ENCODE results near the gene KATNAL1.

KATNAL1 gene

DNA sequence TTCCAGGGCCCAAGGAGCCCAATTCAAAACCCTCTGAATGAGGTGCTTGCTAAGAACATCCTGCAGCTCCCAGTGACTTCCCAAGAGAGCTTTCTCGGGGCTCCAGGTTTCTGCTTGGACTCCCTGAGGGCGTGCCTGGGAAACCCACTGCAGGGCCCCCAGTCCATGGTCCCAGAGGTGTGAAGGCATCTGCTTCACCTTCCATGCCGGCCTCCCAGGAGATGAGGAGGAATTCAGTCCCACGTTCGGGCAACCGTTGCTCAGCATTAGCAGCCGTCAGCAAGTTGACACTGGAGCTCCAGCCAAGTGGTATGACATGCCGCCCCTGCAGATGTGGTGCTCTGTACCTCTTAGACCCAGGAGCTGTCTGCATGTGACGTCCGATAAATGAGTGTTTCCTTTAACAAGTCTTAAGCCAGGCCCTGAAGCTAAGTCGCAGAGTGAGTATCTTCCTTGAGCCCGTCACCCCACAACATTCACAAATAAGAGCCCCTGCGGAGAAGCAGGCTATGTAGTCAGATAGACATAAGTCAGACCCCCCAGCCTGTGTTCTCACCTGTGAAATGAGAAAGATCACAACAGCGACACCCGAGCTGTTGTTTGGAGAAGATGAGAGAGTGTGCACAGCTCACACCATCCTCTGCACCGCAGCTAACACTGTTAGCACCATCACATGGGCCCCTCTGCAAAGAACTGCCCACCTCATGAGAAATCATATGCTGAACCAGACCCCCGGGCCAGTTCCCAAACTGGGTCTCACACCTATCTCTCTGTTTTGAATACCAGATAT is 150.3 kb downstream of the KATNAL1 start:
- no peak overlapping the region for H3K4me3 ChIP-seq (ENCODE audit: insufficient read depth, low read depth, low read length)
- 92 to 93% methylated on average over 17 of the region's 17 CpGs for WGBS, 2 experiments
- no peaks in the 10 kb centered on the region for H3K36me3 ChIP-seq (ENCODE audit: control insufficient read depth, insufficient read depth, low read length)
- no peaks in the 10 kb centered on the region for H3K27me3 ChIP-seq (ENCODE audit: control insufficient read depth, insufficient read depth, low read length, poor library complexity, severe bottlenecking)
- no peaks in the 10 kb centered on the region for H3K9me3 ChIP-seq (ENCODE audit: control insufficient read depth, low read length)
- H3K27ac ChIP-seq (ENCODE audit: insufficient read depth, low read depth, low read length, poor library complexity, severe bottlenecking) = no peak overlapping the region
- H3K4me1 ChIP-seq (ENCODE audit: control insufficient read depth, insufficient read depth, low read length) = peaks cover 17% of the 10 kb centered on the region

DNA sequence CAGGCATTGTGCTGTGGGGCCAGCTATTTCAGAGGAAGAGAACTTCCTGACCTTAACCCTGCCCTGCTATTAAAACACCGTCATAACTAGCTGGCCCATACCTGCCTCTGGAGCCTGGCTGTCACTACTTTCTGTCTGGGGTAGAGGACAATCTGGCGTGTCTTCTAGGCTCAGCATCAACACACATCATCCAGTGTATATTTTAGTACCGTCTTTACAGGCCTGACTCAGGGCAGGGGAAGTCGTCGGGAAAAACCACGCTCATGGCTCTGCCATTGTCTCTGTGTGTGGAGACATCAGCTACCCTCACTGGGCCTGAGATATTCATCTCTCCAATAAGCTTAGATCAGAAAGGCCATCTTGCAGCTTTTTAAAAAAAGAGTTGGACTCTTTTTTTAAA is 151.1 kb downstream of the KATNAL1 start:
- Histone ChIP-seq H3K9me3 (ENCODE audit: control insufficient read depth, low read length) (no peaks in the 10 kb centered on the region), H3K4me1 (ENCODE audit: control insufficient read depth, insufficient read depth, low read length) (peaks cover 17% of the 10 kb centered on the region), H3K36me3 (ENCODE audit: control insufficient read depth, insufficient read depth, low read length) (no peaks in the 10 kb centered on the region), H3K27ac (ENCODE audit: insufficient read depth, low read depth, low read length, poor library complexity, severe bottlenecking) (no peak overlapping the region), H3K27me3 (ENCODE audit: control insufficient read depth, insufficient read depth, low read length, poor library complexity, severe bottlenecking) (no peaks in the 10 kb centered on the region), H3K4me3 (ENCODE audit: insufficient read depth, low read depth, low read length) (no peak overlapping the region)
- 92 to 94% methylated on average over 6 of the region's 6 CpGs for WGBS, 2 experiments

DNA sequence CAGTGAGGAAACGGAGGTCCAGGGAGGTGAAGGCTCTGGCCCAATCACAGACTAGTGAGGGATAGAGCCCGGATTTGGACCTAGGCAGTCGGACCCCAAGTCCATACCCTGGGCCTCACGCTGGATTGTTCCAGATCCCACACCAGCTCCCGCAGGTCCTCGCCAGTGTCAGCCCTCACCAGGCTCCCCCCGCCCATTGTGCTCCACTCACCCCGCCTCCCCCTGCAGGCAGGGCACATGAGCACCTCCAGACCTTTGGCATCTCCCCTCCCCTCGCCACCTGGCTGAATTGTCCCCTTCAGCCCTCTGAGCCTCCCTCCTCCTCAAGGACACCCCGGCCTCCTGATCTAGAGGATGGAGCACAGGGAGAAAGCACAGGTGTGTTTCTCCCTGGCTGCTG is 152.4 kb downstream of the KATNAL1 start:
- no peaks in the 10 kb centered on the region for H3K9me3 ChIP-seq (ENCODE audit: control insufficient read depth, low read length)
- H3K27ac ChIP-seq (ENCODE audit: insufficient read depth, low read depth, low read length, poor library complexity, severe bottlenecking) = no peak overlapping the region
- 91 to 94% methylated on average over 10 of the region's 10 CpGs for WGBS, 2 experiments
- no peaks in the 10 kb centered on the region for H3K27me3 ChIP-seq (ENCODE audit: control insufficient read depth, insufficient read depth, low read length, poor library complexity, severe bottlenecking)
- peaks cover 17% of the 10 kb centered on the region for H3K4me1 ChIP-seq (ENCODE audit: control insufficient read depth, insufficient read depth, low read length)
- no peaks in the 10 kb centered on the region for H3K36me3 ChIP-seq (ENCODE audit: control insufficient read depth, insufficient read depth, low read length)
- no peak overlapping the region for H3K4me3 ChIP-seq (ENCODE audit: insufficient read depth, low read depth, low read length)

DNA sequence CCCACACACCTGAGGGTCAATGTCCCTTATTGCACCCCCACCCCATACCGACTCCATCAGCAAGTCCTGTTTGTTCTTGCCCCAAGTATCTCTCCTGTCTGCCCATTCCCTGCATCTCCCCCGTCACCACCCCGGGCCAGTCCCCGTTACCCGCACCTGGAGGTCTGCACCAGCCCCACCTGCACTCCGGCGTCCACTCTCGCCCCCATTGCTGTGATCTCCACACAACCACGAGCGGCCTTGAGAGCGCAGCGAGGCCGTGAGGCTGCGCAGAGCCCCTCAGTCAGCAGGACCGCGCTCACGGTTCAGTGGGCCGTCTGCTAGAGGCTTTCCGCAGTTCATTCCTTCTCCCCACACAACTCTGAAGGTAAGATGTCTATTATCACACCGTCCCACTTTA is 152.8 kb downstream of the KATNAL1 start:
- H3K4me3 ChIP-seq (ENCODE audit: insufficient read depth, low read depth, low read length) = no peak overlapping the region
- H3K4me1 ChIP-seq (ENCODE audit: control insufficient read depth, insufficient read depth, low read length) = peaks cover 17% of the 10 kb centered on the region
- no peaks in the 10 kb centered on the region for H3K9me3 ChIP-seq (ENCODE audit: control insufficient read depth, low read length)
- no peak overlapping the region for H3K27ac ChIP-seq (ENCODE audit: insufficient read depth, low read depth, low read length, poor library complexity, severe bottlenecking)
- no peaks in the 10 kb centered on the region for H3K27me3 ChIP-seq (ENCODE audit: control insufficient read depth, insufficient read depth, low read length, poor library complexity, severe bottlenecking)
- H3K36me3 ChIP-seq (ENCODE audit: control insufficient read depth, insufficient read depth, low read length) = no peaks in the 10 kb centered on the region
- 92 to 93% methylated on average over 20 of the region's 20 CpGs for WGBS, 2 experiments

DNA sequence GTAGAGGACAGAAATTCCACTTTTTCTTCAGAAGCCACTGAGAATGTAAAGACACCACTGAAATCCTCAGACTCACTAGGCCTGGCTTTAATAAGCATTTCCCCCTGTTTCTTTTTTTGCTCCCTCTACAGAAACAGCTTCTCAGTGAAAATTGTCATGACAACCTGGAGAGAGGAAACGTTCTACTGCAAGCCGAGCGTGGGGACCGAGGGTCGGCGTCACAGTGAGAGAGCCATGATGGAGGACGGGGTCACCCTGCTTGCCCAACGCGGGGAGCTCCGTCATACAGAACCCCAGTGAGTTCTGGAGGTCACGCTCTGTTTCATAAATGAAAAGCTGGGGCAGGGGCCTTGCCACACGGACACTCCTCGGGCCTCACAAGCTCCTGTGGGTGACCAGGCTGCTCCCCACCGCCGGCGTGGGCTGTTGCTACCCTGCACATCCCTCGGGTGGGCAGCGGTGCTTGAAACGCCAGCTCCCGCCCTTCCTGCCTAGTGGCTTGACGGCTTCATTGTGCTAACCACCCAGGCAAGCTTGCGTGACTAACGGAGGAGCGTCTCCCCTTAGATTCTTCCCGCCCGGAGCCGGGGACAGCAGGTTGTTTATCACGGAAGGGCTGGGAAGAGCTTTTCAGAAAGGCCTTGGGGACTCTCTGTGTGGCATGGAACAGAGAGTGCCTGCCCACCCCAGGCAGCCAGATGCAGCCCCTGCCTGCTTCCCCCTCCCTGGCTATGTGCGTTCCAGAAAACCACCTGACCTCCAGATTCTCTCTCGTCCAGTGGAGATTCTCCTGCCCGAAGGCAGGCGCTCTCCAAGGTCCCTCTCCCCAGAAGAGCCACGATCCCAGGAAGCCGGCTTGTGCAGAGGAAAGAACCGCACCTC is 153.6 kb downstream of the KATNAL1 start:
- H3K9me3 ChIP-seq (ENCODE audit: control insufficient read depth, low read length) = no peaks in the 10 kb centered on the region
- peaks cover 17% of the 10 kb centered on the region for H3K4me1 ChIP-seq (ENCODE audit: control insufficient read depth, insufficient read depth, low read length)
- H3K36me3 ChIP-seq (ENCODE audit: control insufficient read depth, insufficient read depth, low read length) = no peaks in the 10 kb centered on the region
- no peak overlapping the region for H3K4me3 ChIP-seq (ENCODE audit: insufficient read depth, low read depth, low read length)
- H3K27me3 ChIP-seq (ENCODE audit: control insufficient read depth, insufficient read depth, low read length, poor library complexity, severe bottlenecking) = no peaks in the 10 kb centered on the region
- WGBS, 2 experiments = 69 to 70% methylated on average over 35 of the region's 35 CpGs
- no peak overlapping the region for H3K27ac ChIP-seq (ENCODE audit: insufficient read depth, low read depth, low read length, poor library complexity, severe bottlenecking)
